GM06990 (cell line): ENCODE results near the gene MYH13.

Experiments
- DNase-seq: peaks from one replicate; pipeline ENCODE4 v3.0.0-alpha.2; 2011; ENCODE audit not compliant: insufficient read length; ENCODE audit errors: extremely low read depth
- H3K27me3 ChIP-seq: replicated peaks from 2 replicates; pipeline ENCODE4 v1.6.0; 2011; ENCODE audit warnings: low read length; ENCODE audit not compliant: control insufficient read depth, insufficient read depth
- H3K36me3 ChIP-seq: 2 replicates; pipeline ENCODE4 v1.5.1; 2011; ENCODE audit warnings: low read length; ENCODE audit not compliant: control insufficient read depth, insufficient read depth
- H3K4me3 ChIP-seq: replicated peaks from 2 replicates; pipeline ENCODE4 v1.5.1; 2011; ENCODE audit warnings: low read depth, mild to moderate bottlenecking, control low read depth, low read length
- CTCF ChIP-seq: IDR thresholded peaks from 2 replicates; pipeline ENCODE4 v1.5.1; 2011; ENCODE audit warnings: low read length, control low read depth, mild to moderate bottlenecking, inconsistent platforms; ENCODE audit not compliant: insufficient read depth, poor library complexity, severe bottlenecking

MYH13 gene

GRCh38 chr17:10415161-10415560, 42.4 kb upstream of the MYH13 start:
- DNase-seq: no peak
- H3K36me3 ChIP-seq: no peaks in the 10 kb centered on the region
- H3K27me3 ChIP-seq: no peaks in the 10 kb centered on the region

GRCh38 chr17:10403589-10403988, 30.8 kb upstream of the MYH13 start:
- DNase-seq: no peak
- no peak overlapping the region for H3K4me3 ChIP-seq
- H3K27me3 ChIP-seq: no peaks in the 10 kb centered on the region
- TF ChIP-seq CTCF: no peak
- H3K36me3 ChIP-seq: no peaks in the 10 kb centered on the region

More at GRCh38 chr17:10415161-10415560, 42.4 kb upstream of the MYH13 start:
- H3K4me3 ChIP-seq: no peak overlapping the region
- TF ChIP-seq CTCF: no peak

- no peaks in the 10 kb centered on the region for H3K36me3 ChIP-seq
- no peaks in the 10 kb centered on the region for H3K27me3 ChIP-seq
- no peak for TF ChIP-seq CTCF
- DNase-seq: no peak
- H3K4me3 ChIP-seq: no peak overlapping the region
Measured at GRCh38 chr17:10398352-10398751, 25.5 kb upstream of the MYH13 start.

GRCh38 chr17:10396524-10397163, 23.8 kb upstream of the MYH13 start:
- no peak for DNase-seq
- no peak overlapping the region for H3K4me3 ChIP-seq
- TF ChIP-seq CTCF: no peak
- H3K36me3 ChIP-seq: no peaks in the 10 kb centered on the region
- H3K27me3 ChIP-seq: no peaks in the 10 kb centered on the region

GRCh38 chr17:10394201-10394887, 21.5 kb upstream of the MYH13 start:
- DNase-seq: peak; percentile 13
- Histone ChIP-seq H3K27me3 (no peaks in the 10 kb centered on the region), H3K36me3 (no peaks in the 10 kb centered on the region), H3K4me3 (no peak overlapping the region)
- no peak for TF ChIP-seq CTCF
